SW 1271 (cell line): ENCODE data around the gene CXCR5.
A peak's percentile ranks its signal among the peaks of the same experiment; 100 is the strongest.

Experiments used
- DNase-seq, 2 experiments: peaks; one replicate each; lab custom pipeline; 2025; lab: John Stamatoyannopoulos, UW

Gene CXCR5

DNA sequence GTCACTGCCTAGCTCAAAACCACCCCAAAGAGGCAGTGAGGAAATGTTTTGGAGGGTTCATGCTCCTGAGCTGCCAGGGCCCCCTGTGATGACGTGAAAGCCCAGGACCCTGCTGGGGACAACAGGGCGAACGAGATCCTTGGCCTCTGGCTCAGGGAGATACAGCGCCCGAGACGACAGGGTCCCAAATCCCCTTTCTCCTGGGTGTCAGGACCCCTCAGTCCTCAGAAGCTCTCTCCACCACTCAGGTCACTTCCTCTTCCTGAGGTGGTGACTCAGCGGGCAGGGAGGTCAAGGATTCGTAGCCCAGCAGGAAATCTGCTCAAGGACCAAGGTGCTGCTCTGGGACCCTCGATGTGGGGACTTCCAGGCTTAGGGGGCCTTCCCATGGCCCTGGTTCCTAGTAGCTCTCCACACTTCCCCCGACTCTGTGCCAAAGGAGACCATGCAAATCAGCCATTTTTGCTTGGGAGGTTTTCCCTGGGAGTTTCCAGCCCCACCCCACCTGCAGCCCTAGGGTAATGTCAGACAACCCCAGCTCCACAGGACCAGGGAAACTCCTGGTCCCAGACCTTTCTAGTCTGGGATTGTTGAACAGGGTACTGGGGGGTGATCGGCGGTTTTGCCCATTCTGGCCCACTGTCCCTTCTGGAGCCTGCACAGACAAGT is 29.2 kb downstream of the CXCR5 start:
- peak; percentile 62 to 73 for DNase-seq

DNA sequence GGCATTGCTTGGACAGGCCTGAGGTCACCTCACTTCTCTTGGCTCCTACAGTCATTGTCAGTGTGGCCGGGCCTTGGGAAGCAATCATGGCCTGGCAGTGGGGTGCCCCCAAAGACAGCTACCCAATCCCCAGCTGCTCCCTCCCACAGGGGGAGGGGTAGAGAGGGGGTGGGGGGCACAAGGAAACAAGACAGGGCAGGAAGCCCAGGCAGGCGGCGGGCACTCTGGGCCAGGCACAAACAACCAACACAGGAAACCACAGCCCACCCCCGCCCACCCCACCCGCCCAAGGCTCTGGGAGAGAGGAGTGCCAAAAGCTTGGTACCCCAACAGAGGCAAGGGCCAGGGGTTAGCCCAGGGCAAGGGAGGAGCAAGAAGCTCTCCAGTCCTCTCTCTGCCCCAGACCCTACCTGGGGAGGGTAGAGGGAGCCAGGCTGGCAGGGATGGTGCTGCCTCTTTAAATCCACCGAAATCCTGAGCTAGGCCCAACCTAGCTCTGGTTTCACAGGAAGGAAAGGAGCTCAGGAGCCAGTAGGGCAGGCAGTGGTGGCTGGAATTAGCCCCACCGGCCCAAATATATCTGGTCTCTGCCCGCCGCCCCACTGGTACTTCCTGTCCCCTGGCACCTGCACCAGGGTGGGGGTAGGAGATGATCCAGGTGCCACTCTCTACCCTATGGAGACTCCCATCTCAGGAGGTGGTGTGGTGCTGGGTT is 29.9 kb downstream of the CXCR5 start:
- peak in 1 of 2 experiments; percentile 68 for DNase-seq

DNA sequence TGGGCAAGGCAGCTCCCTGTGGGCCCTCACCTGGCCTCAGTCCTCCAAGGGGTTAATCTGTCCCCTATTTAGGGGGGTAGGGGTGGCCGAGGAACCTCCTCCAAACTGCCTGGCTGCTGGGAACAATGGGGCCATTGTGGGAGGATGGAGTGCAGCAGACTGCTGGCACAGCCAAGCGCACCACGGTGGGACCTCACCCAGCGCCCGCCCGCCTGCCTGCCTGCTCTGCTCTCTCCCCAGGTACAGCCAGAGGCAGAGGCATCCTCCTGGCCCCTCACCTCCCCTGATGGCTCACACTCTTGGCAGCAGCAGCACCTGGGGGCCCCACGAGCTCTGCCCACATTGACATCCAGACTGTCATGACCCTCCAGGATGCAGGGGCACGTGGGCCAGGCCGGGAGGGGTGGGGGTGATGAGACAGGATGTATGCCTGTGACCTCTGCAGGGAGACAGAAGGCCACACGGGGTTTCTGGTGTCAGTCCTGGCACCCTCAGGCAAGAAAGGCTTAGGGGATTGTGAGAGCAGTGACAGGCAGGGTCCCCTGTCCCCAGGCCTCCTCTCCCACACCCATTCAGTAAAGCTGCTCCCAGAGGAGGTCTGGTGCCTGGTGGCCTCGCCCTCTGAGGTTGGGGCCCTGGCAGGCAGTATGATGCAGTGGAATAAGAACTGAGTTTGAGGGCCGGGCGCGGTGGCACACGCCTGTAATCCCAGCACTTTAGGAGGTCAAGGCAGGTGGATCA is 30.7 kb downstream of the CXCR5 start:
- DNase-seq, result no peak

DNA sequence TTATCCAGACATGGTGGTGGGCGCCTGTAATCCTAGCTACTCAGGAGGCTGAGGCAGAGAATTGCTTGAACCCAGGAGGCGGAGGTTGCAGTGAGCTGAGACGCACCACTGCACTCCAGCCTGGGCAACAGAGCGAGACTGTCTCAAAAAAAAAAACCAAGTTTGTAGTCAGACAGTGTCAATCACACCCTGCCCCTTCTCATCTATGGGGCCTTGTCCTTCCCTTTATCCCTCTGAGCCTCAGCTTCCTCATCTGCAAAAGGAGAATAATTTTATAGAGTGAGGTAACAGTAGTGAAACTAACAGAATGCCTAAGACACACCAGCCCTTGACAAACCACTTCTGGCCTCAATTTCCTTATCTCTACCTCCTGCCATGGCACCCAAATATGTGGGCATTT is 31.3 kb downstream of the CXCR5 start:
- DNase-seq, result no peak

DNA sequence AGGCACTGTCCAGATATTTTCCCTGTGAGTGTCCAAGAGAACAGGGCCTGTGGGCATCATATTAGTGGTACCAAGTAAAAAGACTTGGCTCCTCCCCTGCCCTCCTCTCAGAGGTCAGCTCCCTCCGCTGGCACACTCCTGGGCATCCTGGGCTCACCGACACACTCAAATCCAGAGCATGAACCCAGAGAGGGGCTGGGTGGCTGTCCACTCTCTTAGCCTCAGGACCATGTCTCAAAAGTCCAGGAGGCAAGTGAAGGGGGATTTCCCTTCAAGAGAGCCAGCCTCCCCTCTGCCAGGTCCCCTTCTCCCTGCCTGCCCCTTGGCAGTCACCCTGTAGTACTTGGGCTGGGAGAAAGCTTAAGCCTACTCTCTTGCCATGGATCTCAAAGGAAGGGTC is 31.7 kb downstream of the CXCR5 start:
- DNase-seq, result no peak

DNA sequence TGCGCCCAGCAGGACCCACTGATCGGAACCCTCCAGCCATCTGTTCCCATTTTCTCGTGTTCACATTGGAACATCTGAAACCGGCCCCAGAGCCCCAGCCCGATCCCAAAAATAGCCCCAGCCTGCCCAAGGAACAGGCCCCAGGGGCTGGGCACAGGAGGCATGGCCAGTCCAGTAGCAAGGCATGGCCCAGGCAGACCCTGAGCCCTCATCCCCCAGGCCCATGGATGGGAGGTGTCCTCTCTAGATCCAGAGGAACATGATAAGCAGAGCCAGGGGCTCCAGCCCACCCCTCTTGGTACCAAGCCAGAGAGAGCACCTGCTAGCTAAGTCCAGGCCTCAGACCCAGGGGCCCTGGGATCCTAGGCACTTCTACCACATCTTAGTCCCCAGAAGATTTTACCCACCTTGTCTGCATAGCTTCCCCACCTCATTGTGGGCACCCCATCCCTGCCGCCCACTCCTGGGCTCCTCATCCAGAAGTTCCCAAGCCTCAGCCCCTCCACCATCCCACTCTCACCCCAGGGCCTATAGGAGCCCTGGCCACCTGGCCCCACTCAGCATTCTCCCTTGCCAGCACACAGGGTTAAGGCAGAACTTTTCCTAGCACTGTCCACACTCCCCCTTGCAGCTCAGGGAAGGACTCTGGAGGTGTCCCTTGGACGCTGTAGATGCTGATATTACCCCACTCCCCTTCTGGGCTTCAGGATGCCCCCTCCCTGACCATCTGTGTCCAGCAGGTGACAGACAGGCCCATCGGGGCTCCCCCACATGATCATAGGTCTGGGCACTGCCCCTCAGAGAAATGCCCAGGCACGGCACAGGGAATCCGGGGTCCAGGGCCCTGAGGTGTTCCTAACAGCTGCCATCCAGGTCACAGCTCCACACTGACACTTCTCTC is 32.5 kb downstream of the CXCR5 start:
- no peak for DNase-seq

DNA sequence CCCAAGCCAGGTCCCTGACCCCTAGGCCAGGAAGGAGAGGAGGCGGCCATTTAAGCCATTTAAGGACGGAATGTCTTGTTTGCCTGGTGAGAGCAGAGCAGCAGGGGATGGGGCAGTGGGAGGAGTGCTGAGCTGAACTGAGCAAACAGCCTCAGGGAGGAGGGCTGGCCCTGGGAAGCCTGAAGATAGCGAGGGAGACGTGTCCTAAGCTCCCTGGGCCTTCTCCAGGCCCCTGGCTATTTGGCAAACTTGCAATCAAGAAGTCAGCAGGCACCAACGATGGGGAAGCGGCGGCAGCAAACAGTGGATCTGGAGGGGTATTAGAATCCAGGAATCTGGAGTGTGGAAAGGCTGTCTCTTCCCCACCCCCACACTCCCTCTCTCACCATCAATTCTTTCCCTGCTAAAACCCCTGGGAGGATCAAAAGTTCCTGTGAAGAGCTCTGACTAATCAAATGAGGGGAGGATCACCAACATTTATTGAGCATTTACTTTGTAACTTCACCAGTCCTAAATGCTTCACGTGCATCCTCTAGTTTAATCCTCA is 33.2 kb downstream of the CXCR5 start:
- no peak for DNase-seq

DNA sequence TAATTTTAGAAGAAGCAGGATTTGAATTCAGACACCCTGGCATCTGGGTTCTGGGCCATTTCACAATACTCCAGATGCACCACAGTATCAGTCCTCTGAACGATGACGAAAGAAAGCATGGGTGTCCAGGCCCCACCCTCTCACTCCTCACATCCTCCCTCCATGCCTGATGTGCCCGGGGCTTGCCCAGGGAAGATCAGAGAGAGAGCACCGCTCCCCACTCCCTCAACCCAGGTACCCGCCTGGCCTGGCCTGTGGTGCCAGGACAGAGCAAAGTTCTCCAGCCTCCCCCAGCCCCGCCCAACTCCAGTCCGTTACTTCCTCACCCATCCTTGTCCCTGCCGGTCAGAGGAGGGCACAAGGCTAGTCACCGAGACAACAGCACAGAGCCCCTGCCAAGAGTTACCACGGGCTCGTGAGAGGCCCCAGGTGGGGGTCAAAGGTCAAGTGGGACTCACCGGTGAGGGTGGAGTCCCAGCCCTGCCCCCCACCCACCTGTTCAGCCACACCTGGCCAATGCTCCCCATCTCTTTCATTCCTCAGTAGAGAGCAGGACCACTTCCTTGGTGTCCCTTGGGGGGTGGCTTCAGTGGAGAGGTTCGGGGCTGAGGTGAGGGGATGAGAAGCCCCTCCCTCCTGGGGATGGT is 33.9 kb downstream of the CXCR5 start:
- DNase-seq, result peak; percentile 47 to 73

DNA sequence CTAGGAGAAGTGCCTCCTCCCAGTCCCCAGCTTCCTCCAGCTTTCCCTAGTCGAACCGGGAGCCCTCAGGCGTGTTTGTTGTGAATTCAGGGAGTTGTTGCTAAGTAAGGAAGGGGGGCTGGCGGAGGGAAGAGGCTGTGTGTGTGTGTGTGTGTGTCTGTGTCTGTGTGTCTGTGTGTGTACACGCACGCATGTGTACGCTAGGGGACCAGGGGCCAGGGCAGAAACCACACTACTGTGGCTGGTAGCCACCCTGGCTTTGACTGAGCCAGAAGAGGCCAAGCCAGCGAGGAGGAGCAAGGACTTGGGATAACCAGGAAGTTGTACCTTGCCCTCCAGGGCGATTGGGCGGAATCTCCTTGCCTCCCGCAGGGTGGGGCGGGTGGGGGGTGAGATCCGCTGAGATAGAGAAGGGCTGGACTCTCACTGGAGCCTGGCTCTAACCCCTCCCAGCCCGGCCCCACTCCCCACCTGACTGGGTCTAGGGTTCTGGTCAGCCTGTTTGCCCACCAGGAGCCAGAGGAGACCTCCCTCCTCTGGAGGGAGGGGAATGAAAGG is 34.5 kb downstream of the CXCR5 start:
- DNase-seq, result peak in 1 of 2 experiments; percentile 83

DNA sequence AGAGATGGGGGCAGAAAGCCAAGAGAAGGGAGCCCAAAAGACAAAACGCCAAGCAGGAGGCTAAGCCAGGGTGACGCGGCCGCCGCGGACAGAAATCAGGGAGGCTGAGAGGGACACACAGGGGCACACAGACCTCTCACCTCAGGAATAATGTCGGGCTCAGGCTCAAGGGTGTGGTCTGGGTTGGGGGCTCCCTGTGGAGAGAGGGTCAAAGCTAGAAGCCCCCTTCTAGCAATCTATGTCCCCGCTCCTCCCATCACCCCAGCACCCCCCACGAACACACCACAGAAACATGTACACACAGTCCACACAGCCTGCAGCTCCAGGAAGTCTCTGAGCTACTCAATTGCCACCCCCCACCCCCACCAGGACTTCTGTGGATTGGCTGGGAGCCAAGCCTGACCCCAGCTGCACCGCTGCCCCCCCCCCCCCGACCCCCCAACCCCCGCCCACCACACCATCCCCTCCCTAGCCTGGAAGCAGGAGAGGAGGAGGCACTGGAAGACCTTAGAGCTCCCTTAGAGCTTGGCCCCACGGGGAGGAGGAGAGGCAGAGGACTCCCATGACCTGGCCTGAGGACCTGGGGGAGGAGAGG is 35.1 kb downstream of the CXCR5 start:
- no peak for DNase-seq

DNA sequence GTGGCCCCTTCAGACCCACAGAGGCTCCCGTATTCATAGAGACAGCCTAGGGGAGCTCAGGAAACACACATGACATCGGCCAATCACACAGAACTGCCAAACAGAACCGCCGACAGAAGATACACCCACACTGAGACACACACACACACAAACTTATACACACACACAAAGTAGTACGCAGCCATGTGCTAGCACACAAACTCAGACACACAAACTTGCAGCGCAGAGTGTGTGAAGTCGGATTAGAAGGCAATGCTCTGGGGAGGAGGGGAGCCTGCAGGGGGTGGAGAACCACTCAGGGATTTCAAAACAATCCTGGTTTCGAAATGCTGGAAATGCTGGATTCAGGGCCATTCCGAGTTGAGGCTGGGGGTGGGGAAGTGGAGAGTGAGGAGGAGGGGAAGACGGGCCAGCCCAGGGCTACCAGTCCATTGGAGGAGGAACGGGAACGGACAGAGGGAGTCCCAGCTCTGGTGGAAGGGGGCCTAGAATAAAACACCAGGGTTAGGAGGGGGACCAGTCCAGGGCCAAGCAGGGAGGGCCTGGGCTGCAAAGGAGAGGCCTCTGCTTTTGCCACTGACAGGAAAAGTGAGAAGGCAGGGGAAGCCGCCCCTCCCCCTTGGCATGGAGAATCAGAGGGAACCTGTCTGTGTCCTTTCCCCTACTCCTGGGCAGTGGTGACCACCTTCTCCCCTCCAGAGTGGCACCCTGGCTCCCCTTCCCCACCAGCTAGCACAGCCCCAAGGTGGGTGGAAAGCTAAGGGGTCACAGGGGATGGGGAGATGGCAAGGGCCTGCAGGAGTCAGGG is 37.6 kb downstream of the CXCR5 start:
- DNase-seq, result peak in 1 of 2 experiments; percentile 66

DNA sequence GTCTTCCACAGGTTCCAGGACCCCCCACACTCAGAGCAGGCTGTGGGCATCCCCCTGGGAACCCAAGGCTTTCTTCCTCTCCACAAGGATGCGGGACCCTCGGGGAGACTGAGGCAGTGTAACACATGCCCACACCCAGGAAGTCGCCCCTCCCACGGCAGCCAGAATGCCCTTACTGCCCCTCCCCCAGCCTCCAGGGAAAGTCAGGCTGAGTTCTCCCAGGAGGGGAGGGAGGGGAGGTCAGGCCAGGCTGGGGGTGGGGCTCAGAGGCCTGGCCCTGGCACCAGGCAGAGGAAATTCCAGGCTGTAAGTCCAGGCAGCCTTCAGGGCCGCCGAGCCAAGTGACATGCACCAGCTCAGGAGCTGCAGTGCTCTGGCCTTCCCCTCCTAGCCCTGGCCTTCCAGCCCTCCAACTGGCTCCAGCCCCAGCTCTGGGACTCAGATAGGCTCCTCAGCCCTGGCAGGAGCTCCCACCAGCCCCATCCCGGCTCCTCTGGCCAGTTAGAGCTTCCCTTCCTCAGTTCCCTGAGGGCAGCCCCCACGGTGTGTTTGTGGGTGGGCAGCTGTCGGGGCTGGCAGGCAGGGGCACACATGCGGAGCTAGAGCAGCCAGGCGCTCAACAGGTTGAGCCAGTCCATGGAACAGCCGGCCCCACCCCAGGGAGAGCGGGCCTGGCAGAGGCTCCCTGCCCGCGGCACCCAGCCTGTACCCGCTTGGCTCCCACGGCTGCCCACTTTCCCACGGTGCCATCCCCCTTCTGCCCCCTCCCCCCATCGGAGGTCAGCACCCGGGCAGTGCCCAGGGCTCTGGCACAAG is 38.4 kb downstream of the CXCR5 start:
- DNase-seq, result peak; percentile 78 to 79

DNA sequence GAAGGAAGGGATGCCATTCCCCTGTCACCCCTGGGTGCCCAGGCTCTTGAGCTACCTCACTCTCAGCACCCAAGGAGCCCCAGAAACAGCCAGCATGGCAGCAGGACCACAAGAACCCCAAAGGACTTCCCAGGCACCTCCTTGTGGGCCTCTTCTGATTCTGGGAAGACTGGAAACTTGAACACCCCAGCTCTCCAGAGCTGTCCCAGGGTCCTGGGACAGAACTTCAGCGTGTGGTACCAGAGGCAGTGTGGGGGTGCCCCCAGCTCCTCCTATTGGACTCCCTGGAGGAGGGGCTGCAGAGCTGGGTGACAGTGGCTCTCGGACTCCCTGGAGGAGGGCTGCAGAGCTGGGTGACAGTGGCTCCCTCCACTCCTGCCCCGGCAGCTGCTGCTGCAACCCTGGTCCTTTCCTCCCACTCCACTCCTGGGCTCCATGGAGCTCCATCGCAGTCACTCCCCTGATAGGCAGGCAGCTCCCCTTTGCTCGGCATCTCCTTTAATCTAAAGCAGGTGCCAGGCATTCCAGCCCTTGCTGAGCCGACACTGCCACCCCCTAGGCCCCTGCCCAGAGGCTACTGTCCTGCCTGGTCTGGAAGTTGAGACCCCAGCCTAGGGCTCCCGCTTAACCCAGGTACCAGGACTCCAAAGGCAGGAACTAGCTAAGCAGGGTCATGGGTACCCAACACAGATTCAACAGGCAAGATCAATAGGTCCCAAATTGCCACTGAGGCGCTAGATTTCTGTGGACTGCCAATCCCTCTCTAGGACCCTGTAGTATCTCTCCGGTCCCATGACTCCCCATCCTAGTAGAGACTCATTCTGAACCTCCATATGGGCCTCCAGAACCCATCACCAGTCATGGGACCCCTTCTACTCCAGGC is 39.3 kb downstream of the CXCR5 start:
- DNase-seq, result no peak

DNA sequence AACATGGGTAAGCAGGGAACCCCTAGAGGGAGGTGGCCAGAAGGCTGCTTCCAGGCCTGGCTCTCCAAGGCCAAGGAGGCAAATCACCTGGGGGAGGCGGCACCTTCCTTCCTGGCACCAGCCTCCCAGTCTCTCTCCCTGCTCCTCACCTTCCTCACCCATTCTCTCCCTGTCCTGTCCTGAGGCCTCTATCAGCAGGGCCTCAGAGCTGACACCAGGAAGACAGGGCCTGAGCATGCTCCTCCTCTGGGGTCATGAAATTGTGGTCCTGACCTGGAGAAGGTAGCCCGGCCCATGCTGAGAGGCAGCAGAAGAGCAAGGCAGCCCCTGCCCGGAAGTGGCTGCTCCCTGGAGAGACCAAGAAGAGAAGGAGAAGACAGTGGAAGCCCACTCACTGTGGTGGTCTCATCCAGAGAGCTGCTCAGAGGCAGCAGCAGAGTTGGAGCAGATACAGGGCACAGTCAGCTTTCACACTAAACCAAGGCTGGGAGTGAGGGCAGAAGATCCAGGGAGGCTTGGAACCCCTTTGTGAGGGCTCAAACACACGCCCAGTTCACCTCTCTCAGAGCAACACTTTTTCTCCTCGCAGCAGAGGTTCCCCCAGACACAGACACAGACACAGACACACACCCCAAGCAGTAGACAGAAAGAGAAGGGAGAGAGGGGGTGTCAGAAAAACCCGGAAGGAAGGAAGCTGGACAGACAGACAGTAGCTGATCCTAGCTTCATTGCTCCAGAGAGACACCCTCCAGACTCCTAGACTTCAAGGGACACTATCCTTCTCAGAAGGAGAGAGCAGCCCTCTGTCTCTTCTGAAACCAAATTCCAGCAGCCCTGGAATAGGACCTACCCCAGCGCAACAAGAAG is 40.3 kb downstream of the CXCR5 start:
- no peak for DNase-seq

DNA sequence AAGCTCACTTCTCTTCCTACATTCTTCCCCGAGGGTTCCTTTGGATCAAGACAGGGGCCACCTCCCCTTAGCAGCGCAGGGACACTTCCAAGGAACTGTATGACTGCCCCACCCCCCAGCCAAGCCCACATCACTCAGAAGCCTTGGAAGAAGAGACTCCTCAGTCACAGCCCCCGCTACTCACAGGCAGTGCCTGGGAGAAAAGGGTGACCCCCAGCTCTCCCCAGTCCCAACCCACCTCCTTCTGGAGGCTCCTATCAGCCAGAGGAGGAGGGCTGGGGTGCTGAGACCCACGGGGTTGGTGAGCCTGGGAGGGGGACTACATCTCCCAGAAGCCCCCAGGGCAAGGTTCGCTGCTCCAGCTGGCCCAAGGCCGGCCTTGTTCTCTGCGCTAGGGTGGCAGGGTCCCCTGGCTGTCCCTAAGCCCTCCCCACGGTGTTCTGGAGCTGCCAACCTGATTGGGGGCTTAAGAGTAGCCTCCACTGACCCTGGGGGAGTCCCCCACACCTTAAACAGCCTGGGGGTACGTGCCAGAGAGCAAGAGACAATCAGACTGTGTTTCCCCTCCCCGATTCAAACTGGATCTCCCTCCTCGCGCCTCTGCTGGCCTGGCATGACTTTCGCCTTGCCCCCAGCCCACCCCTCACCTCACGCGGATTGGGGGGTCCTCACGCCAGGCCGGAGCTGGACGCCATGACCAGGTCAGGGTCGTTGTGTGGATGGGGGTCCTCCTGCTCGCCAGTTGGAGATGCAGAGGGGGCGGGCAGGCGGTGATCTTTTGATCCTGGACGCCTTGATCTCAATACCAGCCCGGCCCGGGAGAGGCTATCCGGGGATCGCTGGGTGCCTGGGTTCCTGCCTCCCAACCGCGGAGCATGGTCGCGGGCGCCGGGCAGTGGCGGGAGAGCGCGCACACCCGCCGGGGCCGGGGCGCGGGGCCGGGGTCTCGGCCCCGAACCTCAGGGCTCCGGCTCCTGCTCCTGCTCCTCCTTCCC is 41.2 kb downstream of the CXCR5 start:
- DNase-seq, result peak in 1 of 2 experiments; percentile 38
